Hepatic stellate cell (primary cell): ENCODE results near the gene ABI2.
"Not testable (repeated sequence)": the region's sequence is repeated elsewhere in the genome, so short reads cannot be mapped to it uniquely, and the experiment has no call there.

Experiments used
- DNase-seq: peaks from one replicate; pipeline ENCODE4 v3.0.0; 2011; ENCODE audit warnings: low spot score

ABI2 gene

DNA sequence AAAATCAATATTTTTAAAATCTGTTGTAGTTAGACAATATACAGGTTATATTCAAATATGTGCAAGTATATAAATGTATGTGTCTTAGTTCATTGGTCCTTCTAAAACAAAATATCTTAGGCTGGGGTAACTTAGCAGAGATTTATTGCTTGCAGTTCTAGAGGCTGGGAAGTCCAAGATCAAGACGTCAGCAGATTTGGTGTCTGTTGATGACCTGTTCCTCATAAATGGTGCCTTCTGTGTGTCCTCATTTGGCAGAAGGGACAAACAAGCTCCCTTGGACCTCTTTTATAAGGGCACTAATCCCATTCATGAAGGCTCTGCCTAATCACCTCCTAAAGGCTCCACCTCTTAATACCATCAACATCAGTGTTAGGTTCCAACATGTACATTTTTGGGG lies 31.3 kb downstream of the ABI2 start:
- DNase-seq, result no peak

GRCh38 chr2:203360833-203361430 lies 32.7 kb downstream of the ABI2 start:
- DNase-seq, result no peak

GRCh38 chr2:203361495-203361894 lies 33.3 kb downstream of the ABI2 start:
- no peak for DNase-seq

DNA sequence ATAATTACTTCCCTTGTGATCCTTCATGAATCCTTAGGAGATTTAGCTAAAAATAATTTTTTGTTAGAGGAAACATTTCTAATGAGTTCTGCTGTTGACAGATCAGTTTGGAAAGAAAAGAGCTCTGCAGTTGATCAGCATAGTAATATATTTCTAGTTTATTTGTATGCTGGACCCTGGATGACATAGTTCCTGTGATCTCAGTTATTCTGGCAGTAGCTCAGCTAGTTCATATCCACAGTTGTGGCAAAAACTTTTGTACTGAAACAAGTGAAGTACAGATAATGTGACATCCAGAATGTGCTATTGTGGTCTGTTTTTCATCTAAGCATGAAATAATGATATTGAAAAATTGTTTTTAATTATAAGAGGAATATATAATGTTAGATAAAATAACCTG lies 33.7 kb downstream of the ABI2 start:
- no peak for DNase-seq

DNA sequence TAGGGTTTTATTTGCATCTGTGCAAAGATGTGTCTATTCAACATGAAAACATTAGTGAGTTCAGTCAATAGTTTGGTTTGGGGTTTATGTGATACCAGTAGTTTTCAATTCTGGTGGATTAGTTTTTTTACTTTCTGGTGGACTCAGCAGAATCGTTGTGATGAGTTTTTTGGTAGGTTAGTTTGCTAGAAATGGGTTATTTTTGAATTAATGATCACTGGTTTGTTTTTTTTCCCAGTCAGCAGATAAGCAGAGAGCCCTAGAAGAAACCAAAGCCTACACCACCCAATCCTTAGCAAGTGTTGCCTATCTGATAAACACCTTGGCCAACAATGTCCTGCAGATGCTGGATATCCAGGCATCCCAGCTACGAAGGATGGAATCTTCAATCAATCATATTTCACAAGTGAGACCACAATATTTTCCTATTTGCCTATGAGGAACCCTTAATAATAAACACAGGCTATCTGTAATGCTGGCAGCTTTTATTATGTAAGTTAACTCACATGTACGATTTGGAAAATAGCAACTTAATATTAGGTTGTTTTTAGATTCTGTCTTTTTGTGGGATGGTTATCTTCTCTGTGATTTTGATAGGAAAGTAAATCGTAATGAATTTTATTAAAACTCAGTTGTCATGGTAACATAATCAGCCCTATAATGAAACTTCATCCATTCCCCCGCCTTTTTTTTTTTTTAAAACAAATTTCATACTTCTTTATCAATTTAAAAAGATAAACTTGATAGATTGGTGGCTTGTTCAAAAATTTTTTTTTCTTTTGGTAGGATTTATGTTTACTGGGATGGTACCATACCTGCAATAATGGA lies 38.7 kb downstream of the ABI2 start:
- no peak for DNase-seq

DNA sequence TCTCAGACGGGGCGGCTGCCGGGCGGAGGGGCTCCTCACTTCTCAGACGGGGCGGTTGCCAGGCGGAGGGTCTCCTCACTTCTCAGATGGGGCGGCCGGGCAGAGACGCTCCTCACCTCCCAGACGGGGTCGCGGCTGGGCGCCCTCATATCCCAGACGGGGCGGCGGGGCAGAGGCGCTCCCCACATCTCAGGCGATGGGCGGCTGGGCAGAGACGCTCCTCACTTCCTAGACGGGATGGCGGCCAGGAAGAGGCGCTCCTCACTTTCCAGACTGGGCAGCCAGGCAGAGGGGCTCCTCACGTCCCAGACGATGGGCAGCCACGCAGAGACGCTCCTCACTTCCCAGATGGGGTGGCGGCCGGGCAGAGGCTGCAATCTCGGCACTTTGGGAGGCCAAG lies 44.5 kb downstream of the ABI2 start:
- DNase-seq, result not testable (repeated sequence)

- no peak for DNase-seq
Observed at GRCh38 chr2:203376173-203376572, 48.0 kb downstream of the ABI2 start.

- DNase-seq, result no peak
Observed at GRCh38 chr2:203379156-203379555, 51.0 kb downstream of the ABI2 start.

DNA sequence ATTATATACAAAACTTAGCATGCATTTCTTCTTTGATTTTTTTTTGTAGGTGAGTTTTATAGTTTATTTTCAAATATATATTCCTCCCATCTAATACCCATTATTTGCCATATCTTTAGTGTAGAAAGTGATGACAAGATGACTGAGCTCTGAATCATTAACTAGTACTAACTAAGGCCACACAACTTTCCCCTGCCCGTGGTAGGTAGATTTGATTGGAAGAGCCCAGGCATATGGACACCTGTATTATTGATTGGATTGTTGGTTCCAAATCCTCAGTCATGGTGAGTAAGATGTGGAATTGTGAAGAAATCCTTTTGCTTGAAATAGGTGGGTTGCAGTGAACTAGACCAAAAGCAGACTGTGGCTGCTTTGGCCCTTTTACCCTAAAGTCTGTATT lies 54.8 kb downstream of the ABI2 start:
- no peak for DNase-seq

DNA sequence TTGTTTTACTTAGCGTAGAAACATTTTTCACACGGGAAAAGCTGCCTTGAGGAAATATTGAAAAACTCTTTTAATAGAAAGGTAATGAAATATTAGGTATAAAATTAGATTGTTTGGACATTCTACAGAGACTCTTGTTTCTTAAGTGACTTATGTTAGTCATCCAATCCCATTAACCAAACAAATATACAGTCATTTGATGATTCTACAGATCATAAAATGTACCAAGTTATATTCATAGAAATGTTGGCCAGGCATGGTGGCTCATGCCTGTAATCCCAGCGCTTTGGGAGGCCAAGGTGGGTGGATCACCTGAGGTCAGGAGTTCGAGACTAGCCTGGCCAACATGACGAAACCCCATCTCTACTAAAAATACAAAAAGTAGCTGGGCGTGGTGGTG lies 60.0 kb downstream of the ABI2 start:
- not testable (repeated sequence) for DNase-seq

GRCh38 chr2:203394519-203395227 lies 66.5 kb downstream of the ABI2 start:
- no peak for DNase-seq

DNA sequence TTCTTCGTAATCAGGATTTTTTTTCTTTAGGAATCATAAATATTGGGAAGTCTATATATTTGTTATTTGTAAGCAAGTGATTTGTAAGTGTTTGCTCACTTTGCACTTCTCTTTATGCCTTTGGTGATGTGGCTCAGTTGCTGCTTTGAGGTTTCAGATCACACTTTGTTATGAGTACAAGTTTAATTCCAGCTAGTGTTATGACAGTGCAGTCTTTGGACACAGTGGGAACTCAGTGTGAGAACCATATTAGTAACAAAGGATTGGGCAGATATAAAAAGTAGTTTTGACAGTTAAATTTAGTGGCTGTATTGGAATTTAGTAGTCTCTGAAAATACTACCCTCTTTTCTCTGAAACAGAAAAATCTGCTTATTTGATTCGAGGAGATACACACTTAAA lies 67.7 kb downstream of the ABI2 start:
- DNase-seq, result no peak

DNA sequence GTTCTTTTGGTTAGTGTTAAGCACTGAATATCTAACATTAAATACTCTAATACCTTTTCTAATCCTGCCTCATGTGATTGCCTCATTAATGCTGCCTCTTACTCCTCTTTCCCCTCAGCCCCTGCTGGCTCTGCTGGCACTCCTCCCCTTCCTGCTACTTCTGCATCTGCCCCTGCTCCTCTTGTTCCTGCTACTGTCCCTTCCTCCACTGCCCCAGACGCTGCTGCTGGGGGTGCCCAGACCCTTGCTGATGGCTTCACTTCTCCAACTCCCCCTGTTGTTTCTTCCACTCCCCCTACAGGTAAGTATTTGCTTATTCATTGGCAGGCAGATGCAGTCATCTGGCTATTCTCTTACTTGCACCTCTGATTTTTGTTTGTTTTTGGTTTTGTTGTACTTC lies 68.5 kb downstream of the ABI2 start:
- DNase-seq, result no peak

DNA sequence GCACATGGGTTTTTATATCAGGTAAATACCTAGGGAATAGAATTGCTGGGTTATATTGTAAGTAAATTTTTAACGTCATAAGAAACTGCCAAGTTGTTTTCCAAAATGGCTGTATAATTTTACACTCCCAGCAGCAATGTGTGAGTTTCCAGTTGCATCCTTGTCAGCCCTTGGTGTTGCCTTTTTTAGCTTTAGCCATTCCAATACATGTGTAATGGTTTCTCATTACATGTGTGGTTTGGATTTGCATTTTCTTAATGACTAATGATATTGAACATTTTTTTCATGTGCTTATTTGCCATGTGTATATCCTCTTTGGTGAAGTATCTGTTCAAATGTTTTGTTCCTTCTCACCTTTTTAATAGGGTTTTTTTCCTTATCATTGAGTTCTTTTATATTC lies 70.8 kb downstream of the ABI2 start:
- DNase-seq, result no peak

DNA sequence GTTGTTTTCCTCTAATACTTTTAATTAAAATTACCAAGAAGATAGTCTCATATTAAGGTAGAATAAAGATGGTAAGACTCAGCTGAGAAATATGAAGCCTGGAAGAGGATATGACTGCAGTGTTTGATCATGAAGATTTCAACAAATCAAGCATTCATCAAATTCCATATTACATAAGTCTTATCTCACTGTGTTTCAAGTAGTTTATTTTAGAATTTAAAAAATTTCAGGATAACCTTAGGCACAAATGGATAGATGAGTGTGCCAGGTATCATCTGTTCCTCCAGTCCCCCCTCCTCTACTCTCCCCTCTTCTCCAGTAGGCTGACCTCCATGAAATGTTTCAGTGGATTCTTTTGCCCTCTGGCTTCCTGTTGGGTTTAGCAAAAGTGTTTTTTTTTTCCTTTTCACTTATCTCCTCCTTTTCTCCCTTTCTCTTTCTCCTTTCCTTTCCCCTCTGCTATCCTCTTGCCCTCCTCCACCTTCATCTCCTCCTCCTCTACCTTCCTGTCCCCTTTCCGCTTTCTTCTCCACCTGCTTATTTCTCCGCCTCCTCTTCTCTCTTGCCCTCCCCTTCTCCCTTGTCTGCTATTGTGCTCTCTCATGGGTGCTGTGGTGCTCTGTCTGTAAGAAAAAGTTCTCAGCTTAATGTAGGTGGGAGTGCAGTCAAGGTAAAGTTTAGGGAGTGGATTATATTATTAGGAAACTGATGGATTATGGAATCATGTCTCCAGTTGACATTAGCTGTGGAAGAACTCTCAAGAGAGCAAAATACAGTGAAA lies 72.8 kb downstream of the ABI2 start:
- DNase-seq, result no peak

DNA sequence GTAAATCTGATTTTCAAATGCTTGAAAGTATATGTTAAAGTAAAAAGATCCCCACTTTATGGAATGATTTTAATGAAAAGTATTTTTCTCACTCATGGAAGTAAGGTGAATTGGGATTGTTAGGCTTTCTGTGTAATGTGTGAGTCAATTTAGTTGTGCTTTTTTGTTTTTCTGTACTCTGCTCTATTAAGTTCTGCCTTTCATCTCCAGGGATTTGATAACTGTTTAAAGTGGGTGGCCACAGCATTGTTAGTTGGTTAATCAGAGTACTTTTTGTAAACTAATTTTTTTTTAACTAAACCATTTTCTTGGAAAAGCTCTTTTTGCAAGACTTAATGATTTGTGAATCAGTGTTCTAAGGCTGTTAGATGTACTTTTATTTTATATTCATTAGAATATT lies 76.8 kb downstream of the ABI2 start:
- no peak for DNase-seq

DNA sequence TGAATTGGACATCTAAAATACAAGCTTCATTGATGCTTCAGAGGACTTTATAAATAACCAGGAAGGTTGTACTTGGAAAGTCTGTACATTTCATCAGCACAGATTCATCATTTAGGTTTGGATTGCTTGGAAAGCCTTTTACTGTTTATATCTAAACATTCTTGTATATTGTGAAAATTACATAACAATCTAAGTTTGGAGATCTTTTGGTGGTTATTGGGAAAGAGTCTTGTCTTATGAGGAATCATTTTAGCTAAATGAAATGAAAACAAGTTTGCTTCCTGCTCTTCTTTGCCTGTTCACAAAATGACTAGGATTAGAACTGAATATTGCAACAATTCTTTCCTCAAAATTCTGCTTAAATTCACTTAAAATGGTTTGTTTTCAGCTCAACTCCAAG lies 79.3 kb downstream of the ABI2 start:
- no peak for DNase-seq

DNA sequence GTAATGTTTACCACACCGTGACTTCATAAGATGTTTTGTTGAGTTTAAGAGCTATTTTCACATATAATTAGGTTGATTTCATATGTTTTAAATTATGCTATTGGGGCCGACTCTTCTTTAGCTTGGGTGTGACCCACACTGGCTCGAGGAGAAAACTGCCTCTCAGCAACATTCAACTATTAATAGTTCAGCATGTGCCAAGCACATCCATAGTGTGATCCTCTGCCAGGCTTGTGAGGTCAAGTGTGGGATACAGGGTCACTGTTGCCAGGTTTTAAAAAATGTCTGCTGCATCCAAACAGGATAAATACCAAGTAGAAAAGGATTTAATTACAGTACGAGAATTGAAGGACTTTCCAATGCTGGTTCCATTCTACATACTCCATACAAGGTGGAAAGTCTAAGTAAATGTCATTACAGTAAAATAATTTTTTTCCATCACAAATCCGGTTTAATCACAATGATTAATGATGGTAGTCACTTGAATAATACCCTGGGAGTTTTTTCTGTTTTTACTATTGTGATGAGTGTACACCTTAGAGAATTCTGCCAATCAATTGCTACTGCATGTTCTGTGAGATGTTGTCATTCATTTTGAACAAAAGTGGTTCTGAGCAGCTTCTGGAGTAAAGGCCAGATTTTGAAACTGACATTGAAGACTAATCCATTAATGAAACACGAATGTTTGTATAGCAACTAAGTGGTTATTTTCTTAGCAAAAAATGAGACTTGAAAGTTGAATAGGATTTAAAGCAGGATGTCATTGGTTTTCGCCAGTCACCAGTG lies 84.5 kb downstream of the ABI2 start:
- no peak for DNase-seq

GRCh38 chr2:203413796-203414195 lies 85.6 kb downstream of the ABI2 start:
- DNase-seq, result no peak

- no peak for DNase-seq
Observed at GRCh38 chr2:203418271-203418670, 90.1 kb downstream of the ABI2 start.

- peak; percentile 59 for DNase-seq
Observed at GRCh38 chr2:203427061-203427460, 98.9 kb downstream of the ABI2 start.

DNA sequence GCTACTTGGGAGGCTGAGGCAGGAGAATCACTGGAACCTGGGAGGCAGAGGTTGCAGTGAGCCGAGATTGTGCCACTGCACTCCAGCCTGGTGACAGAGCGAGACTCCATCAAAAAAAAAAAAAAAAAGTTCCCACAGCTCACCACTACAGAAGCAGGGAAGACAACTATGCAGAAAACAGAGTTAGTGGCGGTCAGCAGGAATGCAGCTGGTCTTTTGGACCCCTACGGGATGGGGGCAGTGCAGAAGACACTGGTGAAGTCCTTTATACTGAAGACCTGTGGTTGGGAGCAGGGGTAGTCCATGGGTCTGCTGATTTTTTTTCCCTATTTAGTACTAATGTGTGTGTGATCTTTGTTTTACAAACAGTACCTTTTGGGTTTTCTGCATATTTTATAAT lies 101.4 kb downstream of the ABI2 start:
- not testable (repeated sequence) for DNase-seq
